NCI-H2227 (cell line): ENCODE data around the gene ADCY2.

Experiments
- DNase-seq: peaks from one replicate; lab custom pipeline; 2025; ENCODE audit not compliant: unreplicated experiment; lab: John Stamatoyannopoulos, UW

The ADCY2 gene

GRCh38 chr5:7586480-7586879 lies 190.5 kb downstream of the ADCY2 start:
- no peak for DNase-seq

GRCh38 chr5:7589800-7590199 lies 193.9 kb downstream of the ADCY2 start:
- no peak for DNase-seq

DNA sequence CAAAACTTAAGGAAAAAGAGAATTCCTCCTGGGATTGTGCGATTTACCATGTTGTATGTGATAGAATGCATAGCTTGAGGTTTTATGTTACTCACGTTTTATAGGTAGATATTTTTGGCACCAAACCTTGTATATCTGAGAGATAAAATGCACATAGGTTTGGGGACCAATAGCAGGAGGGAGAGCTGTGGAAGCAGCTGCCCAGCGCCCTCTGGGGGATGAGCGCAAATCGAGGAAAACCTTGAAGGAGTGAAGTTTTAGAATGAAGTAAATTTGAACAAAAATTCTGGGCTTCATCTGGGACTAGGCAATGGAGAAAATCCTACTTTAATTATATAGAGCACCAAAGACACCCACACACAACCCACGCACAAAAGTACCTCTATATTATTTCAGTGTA lies 197.0 kb downstream of the ADCY2 start:
- DNase-seq: no peak

DNA sequence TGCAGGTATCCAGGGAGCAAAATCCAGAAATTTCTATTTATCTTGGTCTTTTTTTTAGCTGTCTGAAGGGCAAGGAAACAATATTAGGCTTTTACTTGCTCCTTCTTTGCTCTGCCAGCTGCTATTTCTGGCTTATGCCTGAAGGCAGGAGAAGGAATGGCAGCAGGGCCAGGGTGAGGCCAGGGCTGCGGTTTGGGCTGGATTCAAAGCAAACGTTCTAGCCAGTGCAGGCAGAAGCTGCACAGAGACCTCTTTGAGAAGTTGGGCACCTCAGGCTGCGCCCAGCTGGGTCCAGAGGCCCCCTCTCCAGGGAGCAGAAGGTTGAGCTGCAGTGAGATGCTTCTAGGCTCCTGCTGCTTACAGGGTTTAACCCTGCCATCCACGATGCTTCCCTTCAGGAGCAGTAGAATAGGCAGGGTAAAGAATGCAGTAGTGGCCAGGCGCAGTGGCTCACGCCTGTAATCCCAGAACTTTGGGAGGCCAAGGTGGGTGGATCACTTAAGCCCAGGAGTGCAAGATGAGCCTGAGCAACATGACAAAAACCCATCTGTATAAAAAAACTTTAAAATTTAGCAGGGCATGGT lies 201.2 kb downstream of the ADCY2 start:
- DNase-seq: no peak

DNA sequence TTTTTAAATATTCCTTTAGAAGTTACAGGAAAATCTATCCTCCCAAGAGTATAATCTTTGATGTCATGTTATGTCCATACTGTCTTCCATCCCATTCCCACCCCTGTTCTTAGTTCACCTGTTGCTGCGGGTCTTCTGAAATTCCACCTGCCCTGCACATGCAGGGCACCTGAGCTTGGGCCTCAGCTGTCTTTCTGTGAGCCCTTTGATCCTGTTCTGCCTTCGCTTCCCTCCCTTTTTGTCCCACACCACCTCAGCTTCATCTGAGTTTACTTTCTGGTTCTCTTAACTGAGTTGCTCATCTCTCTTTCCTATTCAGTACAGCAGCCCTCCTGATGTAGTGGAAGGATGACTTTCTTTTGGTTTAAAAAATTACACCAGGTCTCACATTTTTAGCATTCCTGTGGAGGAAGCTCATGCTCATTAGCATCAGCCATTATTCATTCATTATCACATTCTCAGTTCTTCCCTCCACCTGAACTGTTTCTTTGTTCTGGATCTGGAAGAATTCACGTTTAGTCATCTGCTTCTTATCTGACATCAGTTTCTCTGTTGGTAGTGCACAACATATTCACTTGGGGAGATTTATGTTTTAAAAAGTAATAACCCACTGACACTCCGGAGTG lies 211.0 kb downstream of the ADCY2 start:
- DNase-seq: no peak

GRCh38 chr5:7608772-7609171 lies 212.8 kb downstream of the ADCY2 start:
- DNase-seq: no peak

DNA sequence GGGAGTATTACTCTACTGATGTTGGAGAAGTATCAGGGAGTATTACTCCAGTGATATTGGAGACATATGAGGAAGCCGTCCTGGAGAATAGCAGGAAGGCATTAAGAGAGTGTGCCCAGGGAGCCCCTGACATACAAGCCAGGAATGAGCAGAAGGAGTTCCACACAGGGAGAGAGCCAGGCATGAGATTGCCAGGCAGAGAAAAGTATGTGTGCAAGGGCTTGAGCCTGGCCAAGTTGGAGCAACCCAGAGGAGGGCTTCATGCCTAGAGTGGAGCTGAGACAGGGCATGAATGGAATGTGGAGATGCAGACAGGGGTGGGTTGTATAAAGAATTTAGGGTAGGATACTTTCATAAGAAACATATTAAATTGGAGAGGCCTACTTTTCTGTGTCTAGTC lies 213.8 kb downstream of the ADCY2 start:
- no peak for DNase-seq

DNA sequence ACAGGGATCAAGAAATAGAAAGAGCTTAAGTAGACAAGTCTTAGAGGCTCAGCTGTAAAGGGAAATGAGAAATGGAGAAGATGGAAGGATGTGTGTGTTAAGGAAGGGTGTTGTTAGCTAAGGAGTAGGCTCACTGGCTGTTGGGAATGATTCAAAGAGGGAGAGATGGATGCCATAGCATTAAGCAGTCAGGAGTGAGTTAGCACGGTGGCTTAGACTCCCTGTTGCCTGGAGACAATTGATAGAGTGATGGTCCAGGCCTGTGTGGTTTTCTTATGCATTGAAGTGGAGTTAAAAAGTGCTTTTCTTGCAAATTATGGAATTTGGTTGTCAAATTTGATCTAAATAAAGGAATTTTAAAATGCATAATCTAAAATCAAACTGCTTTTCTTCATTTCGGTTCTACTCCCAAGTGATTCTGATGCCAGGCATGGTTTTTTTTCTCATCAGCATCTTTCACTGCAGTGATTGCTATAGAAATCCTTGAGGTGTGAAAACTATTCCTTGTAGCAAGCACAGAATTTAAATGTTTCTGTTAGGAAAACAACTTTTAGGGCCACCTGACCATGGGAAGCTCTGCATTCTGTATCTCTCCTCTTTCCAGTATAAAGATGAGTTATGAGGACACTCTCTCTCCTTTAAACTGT lies 214.7 kb downstream of the ADCY2 start:
- no peak for DNase-seq

GRCh38 chr5:7611518-7611917 lies 215.6 kb downstream of the ADCY2 start:
- no peak for DNase-seq

DNA sequence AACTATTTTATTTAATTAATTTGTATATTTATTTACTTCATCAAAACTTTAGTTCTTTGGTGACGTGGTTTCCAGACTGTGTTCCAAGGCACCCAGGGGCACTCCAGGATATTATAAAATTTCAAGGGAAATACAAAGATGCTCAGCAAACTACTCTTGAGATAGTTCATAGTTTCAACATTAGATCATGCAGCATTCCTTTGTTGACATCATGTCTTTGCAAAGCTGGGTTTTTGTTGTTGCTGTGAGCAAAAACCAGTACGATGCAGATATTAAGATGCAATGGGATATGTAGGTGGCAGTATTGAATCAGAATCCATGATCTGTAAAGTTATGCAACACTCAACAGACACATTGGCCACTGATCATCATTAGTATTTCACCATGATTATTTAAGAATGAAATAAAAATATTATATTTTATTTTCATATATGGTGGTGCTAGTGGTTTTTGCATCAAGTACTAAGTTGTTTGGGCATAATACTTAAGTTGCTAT lies 219.7 kb downstream of the ADCY2 start:
- no peak for DNase-seq

DNA sequence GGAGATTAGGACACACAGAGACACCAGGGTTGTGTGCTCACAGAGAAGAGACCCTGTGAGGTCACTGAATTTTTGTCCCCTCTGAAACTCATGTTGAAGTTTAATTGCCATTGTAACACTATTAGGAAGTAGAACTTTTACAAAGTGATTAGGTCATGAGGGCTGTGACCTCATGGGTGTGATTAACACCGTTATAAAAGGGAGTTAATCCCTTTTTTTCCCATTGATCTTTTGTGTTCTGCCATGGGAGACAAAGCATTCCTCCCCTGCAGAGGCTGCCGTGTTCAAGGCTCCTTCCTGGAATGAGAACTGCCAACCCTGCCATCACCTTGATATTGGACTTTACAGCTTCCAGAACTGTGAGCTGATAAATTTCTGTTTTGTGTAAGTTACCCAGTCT lies 221.0 kb downstream of the ADCY2 start:
- no peak for DNase-seq

GRCh38 chr5:7622498-7622897 lies 226.6 kb downstream of the ADCY2 start:
- DNase-seq: no peak

DNA sequence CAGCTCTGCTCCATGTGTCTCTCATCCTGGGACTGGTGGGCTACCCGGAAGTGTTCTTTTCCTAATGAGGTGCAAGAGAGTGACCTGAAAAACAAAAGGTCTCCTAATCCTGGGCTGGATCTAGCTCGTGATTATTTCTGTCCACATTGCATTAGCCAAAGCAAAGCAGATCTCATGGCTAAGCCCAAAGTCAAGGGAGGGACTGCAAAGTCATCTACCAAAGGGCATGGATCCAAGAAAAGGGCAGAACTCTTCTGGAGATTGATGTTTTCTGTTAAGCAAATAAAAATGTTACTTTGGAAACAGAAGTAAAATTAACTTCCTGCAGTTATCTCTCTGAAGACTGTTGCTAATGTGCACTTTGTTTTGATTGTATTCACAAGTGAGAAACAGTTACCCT lies 229.8 kb downstream of the ADCY2 start:
- DNase-seq: no peak

DNA sequence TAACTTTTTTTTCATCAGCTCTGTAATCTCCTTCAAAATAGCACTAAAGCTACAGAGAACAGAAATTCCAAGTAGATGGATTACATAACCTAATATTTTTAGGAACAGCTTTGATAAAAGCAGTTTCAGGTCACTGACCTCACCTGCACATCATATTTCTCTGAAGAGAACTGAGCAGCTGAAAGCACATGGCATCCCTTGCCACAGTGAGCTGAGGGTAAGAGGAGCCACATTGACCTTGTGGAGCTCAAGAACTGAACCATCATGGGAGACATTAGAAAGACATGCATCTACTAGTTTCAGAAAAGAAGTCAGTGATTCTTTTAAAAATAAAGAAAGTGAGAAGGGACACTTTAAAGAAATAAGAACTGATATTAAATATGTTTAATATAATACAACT lies 232.3 kb downstream of the ADCY2 start:
- DNase-seq: no peak

GRCh38 chr5:7628820-7629219 lies 232.9 kb downstream of the ADCY2 start:
- no peak for DNase-seq

DNA sequence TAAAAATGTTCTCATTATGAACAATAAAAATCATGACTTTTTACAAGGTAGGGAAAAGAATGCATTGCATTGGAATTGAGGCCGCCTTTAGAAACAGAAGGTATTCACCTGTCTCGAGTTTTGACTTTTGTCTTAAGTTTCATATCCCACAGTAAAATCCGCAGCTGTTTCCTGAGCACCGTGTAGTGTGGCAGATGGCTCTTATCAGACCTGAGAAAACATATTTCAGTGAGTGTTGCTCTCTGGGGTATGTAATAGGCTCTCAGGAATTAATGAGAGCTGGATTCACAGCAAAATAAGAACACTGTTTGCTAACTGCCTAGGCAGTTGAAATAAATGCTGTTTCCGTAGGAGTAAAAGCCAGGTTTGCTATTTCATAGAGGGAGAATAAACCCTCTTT lies 233.6 kb downstream of the ADCY2 start:
- no peak for DNase-seq

DNA sequence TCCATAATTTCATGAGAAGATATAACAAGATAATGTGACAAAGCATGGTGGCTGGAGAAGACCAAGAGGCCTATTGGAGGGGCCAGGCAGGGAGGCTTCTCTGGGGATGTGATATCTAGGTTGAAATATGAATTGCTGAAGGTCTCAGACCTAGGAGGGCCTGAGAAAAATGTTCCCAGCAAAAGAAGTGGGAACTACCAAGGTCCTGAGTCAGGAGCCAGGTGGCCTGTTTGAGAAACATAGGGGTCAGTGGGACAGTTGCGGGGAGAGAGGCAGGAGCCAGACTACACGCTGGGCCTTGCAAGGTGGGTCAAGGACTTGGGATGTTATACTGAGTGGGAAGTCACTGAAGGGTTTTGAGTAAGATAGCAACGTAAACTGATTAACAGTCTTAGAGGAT lies 238.9 kb downstream of the ADCY2 start:
- DNase-seq: no peak

- no peak for DNase-seq
Observed at GRCh38 chr5:7638456-7638855, 242.5 kb downstream of the ADCY2 start.

- DNase-seq: no peak
Observed at GRCh38 chr5:7642029-7642428, 246.1 kb downstream of the ADCY2 start.

DNA sequence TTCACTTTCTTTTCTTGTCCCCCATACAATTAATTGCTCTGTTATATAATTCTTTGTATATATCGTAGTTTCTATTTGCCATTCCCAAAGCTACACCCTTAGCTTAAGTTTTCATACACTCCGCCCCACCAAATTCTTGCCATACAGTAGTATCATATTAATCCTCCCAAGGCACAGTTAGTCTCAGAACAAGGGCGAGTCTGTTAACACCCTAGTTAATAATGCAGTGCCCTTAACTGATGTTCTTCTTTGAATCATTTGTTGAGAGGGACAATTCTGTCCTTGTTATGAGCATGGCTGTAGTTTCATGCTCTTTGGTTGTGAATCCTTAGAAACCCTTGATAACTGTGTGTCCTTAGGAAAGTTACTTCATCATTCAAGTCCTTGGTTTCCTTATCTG lies 248.8 kb downstream of the ADCY2 start:
- DNase-seq: no peak

DNA sequence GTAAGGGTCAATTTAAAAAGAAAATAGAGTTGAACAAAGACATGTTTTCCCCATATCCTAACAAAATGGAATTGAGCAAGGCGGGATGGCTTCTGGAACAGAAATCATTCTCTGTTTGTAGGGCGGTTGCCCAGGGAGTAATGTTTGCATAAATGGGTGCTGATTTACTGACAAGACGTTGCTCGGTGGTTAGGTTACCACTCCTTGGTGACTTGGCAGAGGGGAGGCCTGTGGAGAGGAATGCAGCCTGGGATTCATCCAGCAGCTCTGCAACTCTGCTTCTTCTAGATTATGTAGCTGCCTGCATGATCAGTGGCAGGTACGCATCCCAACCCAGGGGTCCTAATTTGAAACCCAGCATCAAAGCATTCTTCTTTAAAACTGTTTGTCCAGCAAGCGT lies 254.8 kb downstream of the ADCY2 start:
- no peak for DNase-seq

DNA sequence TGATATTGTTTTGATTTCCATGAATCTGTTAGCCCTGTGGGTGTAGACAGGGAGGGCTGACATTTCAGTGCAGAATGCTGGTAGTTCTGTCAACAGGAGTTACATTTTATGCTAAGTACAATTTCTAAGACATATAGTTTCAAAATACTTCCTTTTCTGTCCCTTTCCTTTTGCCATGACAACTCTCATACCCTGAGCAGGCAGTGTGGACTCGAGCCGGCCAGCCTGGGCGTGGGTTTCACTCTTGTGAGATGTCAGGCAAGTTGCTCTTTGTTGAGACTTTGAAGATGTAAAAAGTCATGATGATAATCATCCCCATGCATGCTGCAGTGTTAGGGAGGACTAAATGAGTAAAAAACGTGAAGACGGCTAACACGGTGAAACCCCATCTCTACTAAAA lies 257.1 kb downstream of the ADCY2 start:
- no peak for DNase-seq

- no peak for DNase-seq
Observed at GRCh38 chr5:7657153-7657552, 261.2 kb downstream of the ADCY2 start.
